ENCODE measurements around the gene VASH2. TPM values are rescaled to one million over a fixed set of nuclear protein-coding genes. Genes with fewer than 3 reads are reported as not detected.

VASH2 gene
- total RNA-seq, 2 donors from 2014 or later, result 1.6 TPM; not detected in 1

DNA sequence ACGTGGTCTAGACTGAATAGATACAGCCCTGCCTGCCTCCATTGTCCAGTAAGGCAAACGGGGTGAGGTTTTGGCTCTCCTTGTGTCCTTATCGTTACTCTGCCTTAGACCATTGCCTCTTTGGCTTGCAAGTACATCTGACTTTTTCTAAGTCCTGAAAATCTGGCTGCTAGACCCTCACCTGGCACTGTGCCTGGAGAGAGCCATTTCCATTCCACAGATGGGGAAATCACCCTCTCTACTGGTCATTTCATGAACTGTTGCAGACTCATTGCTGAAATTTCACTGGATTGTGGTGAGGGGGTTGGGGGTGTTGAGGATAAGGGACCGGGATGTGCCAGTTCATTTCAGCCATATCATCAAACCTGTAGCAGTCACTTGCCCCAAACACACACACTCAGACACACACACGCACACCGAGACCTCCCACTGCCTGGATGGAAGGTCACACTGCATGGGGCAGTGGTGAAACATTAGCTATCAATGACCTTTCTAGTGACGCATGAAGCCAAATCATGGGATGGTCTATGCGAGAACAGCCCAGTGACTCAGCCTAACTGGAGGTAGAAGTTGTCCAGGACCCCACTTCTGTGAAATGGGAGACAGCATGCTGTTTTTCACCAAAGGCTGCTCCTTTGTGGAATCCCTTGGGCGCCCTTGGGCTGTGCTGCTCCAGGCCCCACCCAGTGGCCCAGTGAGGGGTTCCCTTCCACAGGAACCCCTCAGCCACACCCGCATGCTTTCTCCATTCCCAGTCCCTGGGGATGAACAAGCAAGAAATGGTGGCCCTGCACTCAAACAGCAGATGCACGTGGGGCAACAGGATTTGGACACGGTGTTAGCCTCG lies 34.9 kb upstream of the VASH2 start:
- ATAC-seq (peak; percentile 64), DNase-seq (peak in 3 of 4 donors; percentile 23 to 47 (median 32))
- Histone ChIP-seq H3K4me3 (no peak overlapping the region), H3K27me3 (no peaks in the 10 kb centered on the region), H3K27ac (no peak overlapping the region), H3K9me3 (no peaks in the 10 kb centered on the region), H3K36me3 (replicated peaks in 1 of 2; ENCODE audit: insufficient read depth in 1 of 2, low read depth in 2 of 2) (no peaks in the 10 kb centered on the region), H3K4me1 (no peaks in the 10 kb centered on the region)
- intact Hi-C loops (cut with DNase I), result no loop called here
- TF ChIP-seq CTCF (IDR thresholded peaks at IDR 0.05), result peak in 4 of 7 experiments; percentile 21 to 41 (median 33)
- no peak for TF ChIP-seq POLR2A (IDR thresholded peaks at IDR 0.05)
- WGBS, 2 donors, result 42 to 56% methylated on average over 9 to 13 of the region's 13 CpGs

DNA sequence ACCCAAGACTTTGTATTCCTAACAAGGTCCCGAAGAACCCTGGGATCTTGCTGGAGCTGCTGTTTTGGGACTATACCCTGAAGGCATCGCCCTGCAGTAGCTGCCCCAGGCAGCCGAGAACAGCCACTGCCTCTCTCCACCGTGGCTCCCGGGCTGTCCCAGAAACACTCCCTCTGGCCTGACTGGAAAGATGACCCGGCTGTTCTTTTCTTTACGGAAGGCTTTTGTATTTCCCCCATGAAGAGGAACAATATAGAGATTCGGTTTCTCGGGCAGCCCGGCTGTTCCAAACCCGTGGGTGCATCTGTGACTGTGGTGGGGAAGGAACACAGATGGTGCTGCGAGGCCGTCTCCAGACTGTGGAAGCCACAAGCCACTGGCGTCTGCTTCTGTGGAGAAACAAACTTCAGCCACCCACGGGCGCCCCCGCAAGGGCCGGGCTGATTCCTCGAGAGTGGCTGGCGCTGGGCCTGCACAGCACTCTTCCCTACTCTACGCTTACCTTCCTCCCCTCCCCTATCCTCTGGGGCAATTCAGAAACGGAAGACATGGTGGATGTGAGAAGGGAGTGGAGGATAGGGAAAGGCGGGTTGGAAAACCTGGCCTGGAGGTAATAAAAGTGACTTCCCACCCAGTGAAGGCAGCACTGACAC lies 33.7 kb upstream of the VASH2 start:
- no peaks in the 10 kb centered on the region for H3K9me3 ChIP-seq
- no peaks in the 10 kb centered on the region for H3K36me3 ChIP-seq (replicated peaks in 1 of 2; ENCODE audit: insufficient read depth in 1 of 2, low read depth in 2 of 2)
- no peak overlapping the region for H3K27ac ChIP-seq
- intact Hi-C loops (cut with DNase I), result no loop called here
- WGBS, 2 donors, result 14 to 27% methylated on average over 14 to 23 of the region's 23 CpGs
- no peak overlapping the region for H3K4me3 ChIP-seq
- peak in 2 of 4 donors; percentile 42 to 49 for DNase-seq
- peak; percentile 47 for ATAC-seq
- H3K4me1 ChIP-seq, result no peaks in the 10 kb centered on the region
- H3K27me3 ChIP-seq, result no peaks in the 10 kb centered on the region
- no peak for TF ChIP-seq CTCF (IDR thresholded peaks at IDR 0.05)
- TF ChIP-seq POLR2A (IDR thresholded peaks at IDR 0.05), result no peak

DNA sequence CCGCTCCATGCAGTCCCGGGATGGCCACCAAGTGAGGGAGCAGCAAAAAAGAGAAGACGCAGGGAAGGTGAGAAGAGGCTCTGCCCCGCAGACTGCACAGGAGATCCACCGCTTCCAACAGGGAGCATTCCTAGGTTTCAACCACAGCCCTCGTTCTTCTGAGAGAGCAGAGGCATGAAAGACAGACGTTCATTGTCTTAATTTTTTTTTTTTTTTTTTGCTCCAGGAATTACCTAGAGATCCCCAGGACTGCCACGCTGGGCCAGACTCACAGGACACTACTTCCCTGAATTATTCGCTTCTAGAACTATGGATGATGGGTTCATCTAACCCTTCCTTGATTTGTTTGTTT lies 33.2 kb upstream of the VASH2 start:
- ATAC-seq (no peak), DNase-seq (no peak)
- intact Hi-C loops (cut with DNase I), result no loop called here
- Histone ChIP-seq H3K9me3 (no peaks in the 10 kb centered on the region), H3K4me3 (no peak overlapping the region), H3K27ac (no peak overlapping the region), H3K36me3 (replicated peaks in 1 of 2; ENCODE audit: insufficient read depth in 1 of 2, low read depth in 2 of 2) (no peaks in the 10 kb centered on the region), H3K27me3 (no peaks in the 10 kb centered on the region), H3K4me1 (no peaks in the 10 kb centered on the region)
- 62 to 70% methylated on average over 9 of the region's 9 CpGs for WGBS, 2 donors
- TF ChIP-seq POLR2A (IDR thresholded peaks at IDR 0.05) (no peak), CTCF (IDR thresholded peaks at IDR 0.05) (no peak)

DNA sequence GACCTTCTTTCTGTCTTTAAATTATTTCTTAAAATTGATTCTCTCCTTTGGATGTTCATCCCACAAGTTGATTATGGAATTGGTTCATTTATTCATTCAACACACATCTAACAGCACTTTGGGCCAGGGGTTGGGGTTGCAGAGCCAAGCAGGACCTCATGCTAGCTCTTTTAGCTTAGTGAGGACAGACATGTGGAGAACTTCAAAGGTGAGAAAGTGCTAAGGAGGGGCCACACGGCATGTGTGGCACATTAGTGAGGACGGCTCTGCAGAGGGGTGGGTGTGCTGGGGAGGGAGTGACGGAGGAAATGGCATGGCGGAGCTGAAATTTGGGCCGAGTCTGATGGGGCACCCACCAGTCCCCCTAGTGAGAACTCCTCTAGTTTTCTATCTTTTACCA lies 32.5 kb upstream of the VASH2 start:
- Histone ChIP-seq H3K27me3 (no peaks in the 10 kb centered on the region), H3K27ac (no peak overlapping the region), H3K9me3 (no peaks in the 10 kb centered on the region), H3K4me3 (no peak overlapping the region), H3K36me3 (replicated peaks in 1 of 2; ENCODE audit: insufficient read depth in 1 of 2, low read depth in 2 of 2) (no peaks in the 10 kb centered on the region), H3K4me1 (no peaks in the 10 kb centered on the region)
- 71 to 78% methylated on average over 5 of the region's 5 CpGs for WGBS, 2 donors
- intact Hi-C loops (cut with DNase I), result no loop called here
- no peak for DNase-seq
- TF ChIP-seq POLR2A (IDR thresholded peaks at IDR 0.05) (no peak), CTCF (IDR thresholded peaks at IDR 0.05) (no peak)
- ATAC-seq, result no peak
